SK-N-DZ (cell line): Measurements from ENCODE around the gene UBE2E3. TPM values are rescaled to one million over a fixed set of nuclear protein-coding genes. Genes with fewer than 3 reads are reported as not detected.
"Not testable (repeated sequence)": the region's sequence is repeated elsewhere in the genome, so short reads cannot be mapped to it uniquely, and the experiment has no call there.

Source experiments
- DNase-seq: peaks from one replicate; pipeline ENCODE4 v3.0.0-alpha.2; 2015; ENCODE audit warnings: low spot score
- polyA plus RNA-seq, 2 experiments: library from polyadenylated mRNA; depleted of rRNA; stranded (reverse); fragments of >200 nt; gene quantifications; 2 replicates each; pipeline ENCODE4 v1.2.3, GENCODE V29; 2014

UBE2E3 gene
- 501 and 541 TPM in 2 replicates for polyA plus RNA-seq (2014; cell fraction: cytosol; rRNA removed)
- 286 and 369 TPM in 2 replicates for polyA plus RNA-seq (2014; cell fraction: nucleus; rRNA removed)

DNA sequence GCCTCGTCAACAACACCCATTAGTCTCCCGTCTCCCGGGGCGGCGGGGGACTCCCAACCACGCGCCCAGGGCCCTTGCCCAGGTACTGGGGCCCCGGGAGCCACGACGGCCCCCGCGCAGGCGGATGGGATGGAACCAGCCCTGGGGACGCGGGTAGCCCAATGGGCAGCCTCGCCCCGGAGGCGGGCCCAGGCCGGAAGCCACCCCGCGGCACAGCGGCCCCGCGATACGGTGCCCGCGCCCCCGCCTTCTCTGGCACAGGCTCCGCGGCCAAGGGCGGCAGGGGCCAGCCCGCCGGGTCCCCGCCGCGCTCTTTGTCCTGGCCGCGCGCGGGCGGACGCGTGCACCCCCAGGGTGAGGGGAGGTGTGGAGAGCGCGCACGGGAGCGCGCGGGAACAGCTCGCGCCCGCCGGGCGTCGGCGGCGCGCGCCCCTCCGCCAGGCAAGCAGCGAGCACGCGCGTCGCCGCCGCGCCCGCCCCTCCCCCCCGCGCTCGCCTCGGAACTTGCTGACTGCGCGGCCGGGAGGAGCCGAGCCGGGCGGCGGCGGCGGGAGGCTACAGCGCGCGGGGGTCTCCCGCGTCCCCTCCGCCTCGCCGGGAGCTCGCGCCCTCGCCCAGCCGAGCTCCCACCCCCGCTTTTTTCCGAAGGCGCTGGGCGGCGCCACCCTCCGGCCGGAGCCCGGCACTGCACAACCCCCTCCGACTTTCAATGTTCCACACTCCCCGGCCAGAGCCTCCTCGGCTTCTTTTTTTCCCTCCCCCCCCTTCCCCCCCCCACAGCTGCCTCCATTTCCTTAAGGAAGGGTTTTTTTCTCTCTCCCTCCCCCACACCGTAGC, at the start of gene UBE2E3:
Gene UBE2E3 (plus strand): TSS at position 500 of the 837 bp plus-strand sequence. CDS start 1,438 bp downstream, outside the sequence.
- DNase-seq, result peak; percentile 74

DNA sequence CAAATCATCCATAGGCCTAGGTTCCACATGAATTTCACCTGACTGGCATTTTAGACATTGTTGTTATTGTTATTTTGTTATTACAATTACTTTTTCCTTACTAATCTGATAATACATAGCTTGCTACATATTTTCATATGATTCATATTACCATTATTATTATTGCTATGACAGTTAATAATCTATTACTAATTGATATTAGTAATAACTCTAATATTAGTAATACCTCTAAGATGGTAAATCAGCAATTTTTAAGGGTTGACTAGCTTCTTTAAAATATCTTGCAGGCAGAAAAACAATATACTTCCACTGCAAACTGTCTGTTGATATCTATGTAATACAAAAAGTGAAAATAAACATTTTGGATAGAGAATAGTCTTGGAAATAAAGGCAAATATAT, 48.6 kb upstream of the UBE2E3 start:
- DNase-seq, result no peak

DNA sequence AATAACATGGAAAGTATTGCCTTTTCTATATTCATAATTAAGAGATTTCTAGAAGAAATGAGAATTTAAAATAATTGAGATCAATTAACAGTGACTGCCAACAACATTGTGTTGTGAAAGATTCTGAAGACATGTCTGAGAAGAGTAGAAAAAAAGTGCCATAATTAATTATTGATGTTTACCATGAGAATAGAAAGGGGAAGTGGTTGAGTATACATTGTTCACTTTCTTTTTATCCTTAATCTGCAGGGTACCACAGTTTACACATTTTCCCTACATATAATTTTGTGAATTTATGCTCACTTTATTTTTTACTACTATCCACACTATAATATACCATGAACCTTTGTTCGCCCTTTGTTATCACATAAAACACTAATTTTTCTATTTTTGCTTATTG, 47.1 kb upstream of the UBE2E3 start:
- no peak for DNase-seq

DNA sequence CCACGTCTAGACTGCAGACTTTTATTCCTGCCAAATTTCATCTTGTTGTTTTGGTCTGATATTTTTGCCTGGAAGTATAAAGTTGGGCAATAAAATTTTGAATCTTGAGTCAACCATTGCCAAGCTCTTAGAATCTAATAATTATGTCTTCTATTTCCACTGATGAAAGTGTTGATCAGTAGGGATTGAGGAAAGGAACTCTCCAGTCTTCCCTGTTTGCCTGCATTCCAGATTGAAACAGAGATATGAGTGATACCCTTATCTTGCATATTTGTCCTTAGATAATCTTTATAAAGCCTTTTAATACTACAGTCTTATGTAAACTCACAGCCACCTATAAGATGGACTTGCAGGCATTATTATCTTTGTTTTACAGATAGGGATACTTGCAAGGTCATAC, 45.5 kb upstream of the UBE2E3 start:
- no peak for DNase-seq

DNA sequence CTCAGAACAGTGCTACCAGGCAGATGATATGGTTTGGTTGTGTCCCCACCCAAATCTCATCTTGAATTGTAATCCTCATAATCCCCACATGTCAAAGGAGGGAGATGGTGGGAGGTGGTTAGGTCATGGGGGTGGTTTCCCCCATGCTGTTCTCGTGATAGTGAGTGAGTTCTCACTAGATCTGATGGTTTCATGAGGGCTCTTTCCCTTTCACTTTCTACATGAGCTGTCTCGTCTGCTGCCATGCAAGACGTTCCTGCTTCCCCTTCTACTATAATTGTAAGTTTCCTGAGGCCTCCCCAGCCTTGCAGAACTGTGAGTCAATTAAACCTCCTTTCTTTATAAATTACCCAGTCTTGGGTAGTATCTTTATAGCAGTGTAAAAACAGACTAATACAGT, 42.9 kb upstream of the UBE2E3 start:
- DNase-seq, result not testable (repeated sequence)

DNA sequence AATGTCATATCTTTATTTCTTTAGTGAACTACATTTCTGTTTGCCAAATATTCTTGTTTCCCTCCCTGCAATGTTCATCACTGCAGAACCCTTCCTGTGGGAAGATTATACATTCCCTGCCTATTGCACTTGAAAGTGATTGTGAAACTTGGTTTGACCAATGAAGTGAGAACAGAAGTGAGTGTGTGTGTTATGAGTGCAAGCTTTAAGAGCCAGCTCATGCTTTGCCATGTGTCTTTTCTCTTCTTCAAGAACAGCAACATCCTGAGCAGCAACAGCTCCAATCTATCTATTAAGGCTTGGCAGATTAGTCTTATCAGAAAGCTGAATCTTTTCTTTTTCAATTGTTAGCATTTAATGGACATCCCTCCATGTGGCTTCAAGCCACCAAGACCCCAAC, 42.0 kb upstream of the UBE2E3 start:
- no peak for DNase-seq

DNA sequence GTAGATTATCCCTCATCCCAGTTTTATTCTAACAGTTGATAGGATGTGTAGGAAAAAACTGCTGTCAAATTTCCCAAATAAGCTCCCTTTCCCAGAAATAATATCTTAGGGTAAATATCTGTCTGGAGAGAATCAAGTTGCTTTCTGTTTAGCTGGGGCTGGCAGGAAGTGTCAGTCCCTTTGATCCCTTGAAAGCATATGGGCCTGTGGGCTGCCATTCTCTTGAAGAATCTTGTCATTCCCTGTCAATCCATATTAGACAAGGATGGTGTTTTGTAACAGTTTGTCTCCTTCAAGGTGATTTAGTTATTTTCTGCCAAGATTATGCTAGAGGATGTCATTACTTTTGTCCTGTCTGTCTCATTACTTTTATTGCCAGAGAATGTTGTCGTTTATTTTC, 37.1 kb upstream of the UBE2E3 start:
- DNase-seq, result no peak

DNA sequence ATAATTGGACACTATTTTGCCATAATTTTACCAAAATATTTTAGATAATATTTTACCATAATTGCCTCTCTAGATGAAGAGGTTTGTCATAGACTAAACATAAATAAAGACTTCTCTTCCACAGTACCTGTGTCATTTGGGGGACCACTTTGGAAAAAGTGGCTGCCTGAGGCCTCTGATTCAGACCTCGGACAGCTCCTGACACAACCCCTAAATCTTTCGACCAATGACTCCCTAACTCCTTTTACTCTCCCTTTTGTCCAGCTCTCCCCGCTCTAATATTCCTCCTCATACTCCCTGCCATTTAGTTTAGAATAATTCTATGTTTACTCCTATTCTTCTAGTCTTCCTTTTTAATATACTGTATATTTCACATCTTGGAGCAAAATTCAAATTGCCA, 36.0 kb upstream of the UBE2E3 start:
- DNase-seq, result no peak

DNA sequence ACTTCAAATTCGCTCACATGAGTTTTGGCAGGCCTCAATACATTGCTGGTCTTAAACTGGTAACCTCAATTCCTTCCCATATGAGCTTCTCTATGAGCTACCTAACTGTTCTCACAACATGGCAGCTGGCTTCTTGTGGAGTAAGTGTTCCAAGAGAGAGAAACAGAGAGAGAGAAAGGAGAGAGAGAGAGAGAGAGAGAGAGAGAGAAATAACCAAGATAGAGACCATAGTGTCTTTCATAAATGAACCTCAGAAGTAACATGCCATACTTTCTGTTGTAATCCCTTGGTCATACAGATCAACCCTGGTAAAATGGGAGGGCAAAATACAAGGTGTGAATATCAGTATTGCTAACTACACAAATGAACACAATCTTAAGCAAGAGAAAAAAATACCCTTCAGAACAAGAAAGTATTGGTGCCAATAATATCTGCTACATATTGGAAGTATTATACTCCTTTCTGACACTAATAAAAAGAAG, 33.2 kb upstream of the UBE2E3 start:
- no peak for DNase-seq

DNA sequence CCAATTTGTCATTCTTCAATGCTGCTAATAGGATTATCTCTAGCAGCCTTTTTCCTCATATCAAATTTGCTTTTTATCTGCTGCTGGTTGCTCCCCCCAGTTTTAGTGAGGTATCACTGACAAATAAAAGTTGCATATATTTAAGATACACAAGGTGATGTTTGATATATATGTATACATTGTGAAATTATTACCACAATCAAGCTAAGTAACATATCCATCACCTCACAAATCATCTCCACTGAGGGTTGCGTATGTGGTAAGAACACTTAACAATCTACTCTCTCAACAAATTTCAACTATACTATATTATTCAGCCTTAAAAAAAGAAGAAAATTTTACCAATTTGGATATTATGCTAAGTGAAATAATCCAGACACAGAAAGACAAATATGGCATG, 30.5 kb upstream of the UBE2E3 start:
- no peak for DNase-seq

DNA sequence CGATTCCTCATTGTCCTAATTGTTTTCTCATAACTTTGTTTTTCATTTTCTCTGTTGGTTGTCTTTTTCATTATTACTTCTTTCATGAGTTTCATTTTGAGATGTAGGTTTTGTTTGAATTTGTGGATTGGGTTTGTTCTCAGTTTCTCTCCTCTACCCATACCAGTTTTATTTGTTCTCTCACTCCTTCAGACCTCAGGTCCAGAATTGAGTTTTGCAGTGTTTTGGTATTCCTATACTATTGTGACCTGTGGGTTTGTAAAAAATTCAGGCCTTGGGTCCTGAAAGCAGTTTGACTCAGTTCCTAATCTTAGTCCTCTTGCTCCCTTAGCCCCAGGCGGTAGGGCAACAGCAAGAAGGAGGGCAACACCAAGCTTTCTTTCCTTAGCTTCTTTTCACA, 28.3 kb upstream of the UBE2E3 start:
- no peak for DNase-seq

DNA sequence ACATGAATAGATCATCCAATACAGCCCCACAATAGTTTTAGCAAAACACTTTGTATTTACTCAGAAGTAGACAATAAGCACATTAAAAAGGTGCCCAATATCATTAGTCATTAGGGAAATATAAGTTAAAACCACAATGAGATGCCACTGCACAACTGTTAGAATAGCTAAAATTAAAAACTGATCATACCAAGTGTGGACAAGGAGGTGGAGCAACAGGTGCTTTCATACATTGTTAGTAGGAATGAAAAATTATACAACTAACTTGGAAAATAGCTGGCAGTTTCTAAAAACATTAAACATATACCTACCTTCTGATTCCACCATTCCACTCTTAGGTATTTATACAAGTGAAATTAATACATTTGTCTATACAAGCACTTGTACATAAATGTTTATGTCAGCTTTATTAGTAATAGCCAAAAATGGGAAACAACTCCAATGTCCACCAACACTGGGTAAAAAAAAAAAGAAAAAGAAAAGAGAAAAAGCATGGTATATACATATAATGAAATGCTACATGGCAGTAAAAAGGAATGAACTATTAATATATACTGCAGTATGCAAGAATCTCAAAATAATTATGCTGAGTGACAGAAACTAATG, 27.6 kb upstream of the UBE2E3 start:
- DNase-seq, result no peak

DNA sequence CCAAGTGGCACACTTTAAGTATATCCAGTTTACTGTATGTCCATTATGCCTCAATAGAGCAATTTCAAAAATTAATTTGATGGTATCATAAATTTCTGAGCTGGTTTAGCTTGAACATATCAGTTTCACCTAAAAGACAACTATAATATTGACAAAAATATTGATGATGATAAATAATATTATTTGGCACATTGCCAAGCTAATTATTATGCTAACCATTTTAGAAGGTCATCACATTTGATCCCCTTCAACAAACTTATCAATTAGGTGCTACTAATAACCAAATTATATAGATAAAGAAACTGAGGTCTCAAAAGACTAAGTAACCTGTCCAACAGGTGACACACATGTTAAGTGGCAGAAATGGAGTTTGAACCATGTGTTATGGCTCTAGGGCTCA, 26.9 kb upstream of the UBE2E3 start:
- DNase-seq, result no peak

DNA sequence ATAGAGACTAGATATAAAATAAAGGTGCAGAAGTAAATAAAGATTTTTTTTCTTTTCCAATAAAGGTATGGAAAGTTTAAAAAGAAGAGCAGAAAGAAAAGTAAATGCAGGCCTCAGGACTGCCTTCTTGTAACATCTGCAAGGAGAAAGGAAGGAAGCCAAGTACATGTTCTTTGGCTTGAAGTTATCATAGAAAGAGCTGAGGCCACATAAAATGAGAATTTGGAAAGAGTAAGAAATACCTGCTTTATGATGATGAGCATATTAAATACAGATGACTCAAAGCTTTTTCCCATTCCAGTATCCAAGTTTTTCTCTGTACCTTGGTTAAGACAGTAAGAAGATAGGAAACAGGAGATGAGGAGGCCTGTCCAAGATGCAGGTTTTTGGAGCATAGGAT, 25.3 kb upstream of the UBE2E3 start:
- no peak for DNase-seq

DNA sequence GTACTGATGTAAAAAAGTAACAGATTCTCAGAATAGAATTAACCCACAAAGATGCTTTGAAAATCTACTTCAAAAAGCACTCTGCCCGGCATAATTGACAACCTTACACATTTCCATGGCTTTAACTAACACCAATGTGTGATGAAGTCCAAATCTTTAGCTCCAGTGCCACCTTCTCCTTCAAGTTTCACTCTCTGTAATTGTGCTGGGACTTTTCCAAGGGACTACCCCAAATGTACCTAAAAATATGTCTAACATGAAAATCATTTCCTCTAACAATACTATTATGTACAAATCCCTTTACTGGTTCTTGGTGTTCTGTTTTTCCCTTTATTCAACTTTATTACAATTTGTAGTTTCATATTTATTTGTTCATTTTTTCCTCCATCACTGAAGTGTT, 20.6 kb upstream of the UBE2E3 start:
- no peak for DNase-seq

DNA sequence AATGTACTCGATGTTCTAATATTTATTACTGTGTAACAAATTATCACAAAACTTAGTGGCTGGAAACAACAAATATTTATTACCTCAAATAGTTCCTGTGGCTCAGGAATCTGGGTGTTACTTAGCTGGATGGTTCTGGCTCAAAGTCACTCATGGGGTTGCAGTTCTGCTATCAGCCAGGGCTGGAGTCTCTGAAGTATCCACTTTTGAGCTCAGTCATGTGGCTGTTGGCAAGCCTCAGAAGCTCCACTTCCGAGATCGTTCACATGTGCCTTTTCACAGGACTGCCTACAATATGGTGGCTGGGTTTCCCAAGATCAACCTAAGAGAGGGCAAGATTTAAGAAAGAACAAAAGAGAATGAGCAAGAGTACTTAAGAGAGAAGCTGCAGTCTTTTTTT, 19.4 kb upstream of the UBE2E3 start:
- no peak for DNase-seq

DNA sequence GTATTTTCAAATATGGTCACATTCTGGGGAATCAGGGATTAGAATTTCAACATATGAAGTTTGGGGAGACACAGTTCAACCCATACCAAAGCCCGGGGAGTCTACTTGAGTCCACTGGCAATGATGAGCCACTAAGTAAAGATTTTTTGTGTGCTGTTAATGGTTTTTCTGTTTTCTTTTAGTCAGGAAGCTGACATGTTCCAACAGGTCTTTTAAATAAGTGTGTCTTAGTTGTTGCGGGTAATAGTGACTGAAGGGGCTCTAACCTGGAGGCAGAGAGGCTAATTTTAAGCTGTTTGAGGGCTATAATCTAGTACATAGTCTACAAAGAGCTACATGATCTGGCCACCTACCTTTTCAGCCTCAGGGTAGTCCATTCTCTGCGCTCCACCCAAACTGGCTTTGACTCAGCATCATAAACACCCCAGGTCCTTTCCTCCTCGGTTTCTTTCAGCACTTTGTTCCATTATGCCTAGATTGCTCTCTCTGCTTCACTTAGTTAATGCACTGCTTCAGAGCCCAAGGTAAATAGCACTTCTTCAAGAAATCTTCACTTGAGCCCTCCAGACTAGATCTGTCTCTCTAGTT, 17.6 kb upstream of the UBE2E3 start:
- no peak for DNase-seq

DNA sequence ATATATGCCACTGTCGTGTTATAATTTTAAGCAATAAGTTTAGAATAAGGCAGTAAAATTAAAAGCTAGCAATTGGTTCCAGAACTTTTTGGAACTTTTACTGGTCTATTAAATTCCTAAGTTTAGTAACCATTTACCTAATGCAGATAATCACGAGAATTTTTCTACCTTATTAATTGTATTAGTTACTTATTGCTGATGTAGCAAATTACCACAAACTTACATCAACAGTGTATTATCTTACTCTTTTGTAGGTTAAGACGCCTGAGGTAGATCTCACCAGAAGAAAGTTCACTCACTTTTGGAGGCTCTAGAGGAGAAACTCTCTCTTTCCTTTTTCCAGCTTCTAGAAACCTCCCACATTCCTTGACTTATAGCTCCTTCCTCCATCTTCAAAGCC, 14.0 kb upstream of the UBE2E3 start:
- DNase-seq, result no peak

DNA sequence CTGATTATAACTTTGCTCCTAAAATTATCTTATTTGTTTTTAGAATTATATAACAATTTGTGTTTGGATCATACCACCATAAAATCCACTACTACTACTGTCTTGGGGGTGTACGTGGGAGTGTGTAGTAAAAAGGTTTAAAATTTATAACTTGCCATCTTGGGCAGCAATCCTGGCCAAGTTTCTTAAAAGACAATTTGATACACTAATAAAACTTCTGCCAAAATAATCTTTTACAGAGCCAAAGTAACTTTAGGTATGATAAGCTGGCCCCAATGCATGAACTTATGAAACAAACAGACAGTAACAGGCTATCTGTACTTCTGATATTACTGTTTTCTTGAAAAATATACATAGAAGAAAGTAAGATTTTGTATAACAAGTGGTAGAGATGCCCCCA, 11.3 kb upstream of the UBE2E3 start:
- no peak for DNase-seq

DNA sequence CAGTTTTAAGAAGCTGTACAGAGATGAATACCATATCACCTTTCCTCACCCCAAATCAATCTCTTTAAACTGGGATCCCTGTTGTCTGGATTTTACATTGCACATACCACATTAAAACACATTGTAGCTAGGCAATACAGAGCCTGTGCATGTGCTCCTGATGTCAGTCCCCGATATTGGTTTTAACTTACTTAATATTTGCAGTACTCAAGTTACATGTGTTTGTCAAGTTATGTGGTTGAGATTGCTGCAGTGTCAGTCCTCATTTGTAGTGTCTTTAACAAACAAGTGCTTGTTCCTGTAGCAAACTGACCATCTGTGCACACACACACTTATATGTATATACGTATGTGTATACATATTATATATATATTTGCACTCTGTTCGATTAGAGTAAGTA, 10.4 kb upstream of the UBE2E3 start:
- DNase-seq, result no peak

DNA sequence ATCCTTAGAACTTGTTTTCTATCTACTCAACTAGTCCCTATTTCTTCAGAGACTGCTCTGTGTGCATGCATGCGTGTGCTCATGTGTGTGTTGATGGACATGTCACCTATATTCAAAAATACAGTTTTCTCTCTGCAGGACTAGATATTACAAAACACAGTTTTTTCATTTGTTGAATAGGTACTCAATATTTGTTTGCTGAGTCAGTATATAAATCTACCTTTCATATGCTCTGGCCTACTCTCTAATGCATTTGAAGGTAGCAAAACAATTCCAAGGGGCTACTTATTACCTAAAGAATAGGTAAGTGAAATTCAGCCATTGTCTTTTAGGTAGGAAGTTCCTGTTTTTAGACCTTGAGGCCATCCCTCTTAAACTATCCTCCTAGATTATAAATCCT, 8.6 kb upstream of the UBE2E3 start:
- DNase-seq, result no peak

DNA sequence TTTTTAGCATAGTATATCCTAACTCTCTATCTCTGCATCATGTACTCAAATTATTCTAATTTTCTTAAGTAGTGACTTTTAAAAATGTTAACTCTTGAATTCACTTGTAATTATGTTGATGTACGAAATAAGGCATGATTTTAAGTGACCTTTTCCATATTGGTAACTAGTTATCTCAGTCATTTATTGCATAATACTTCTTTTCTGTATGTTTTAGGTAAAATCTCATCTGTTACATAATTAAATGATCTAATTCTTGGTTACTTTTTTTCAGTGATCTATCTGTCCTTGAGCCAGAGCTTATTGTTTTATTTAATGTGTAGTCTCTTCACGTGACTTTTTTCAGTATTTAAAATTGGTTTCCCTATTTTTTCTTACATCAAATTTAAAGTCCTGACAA, 4.8 kb upstream of the UBE2E3 start:
- no peak for DNase-seq
